PC-3 (cell line): ENCODE results near the gene DHCR7. TPM values are rescaled to one million over a fixed set of nuclear protein-coding genes. Genes with fewer than 3 reads are reported as not detected.

Experiments used
- ATAC-seq: fragments of 200-7000 bp; cut with Tn5 transposase; 2 replicates; pipeline ENCODE4 v1.9.1; 2020; ENCODE audit warnings: mild to moderate bottlenecking, moderate library complexity
- BruUV-seq: library from RNA; stranded (reverse); fragments of 400-500 nt; replicated peaks from 2 replicates; lab custom pipeline; 2021; lab: Mats Ljungman, UMichigan
- CTCF ChIA-PET: fragments of 300-600 bp; sonication (Branson Sonifier 250); formaldehyde crosslinking; loops from one replicate; lab custom pipeline; 2022; ENCODE audit warnings: antibody characterized with exemption; lab: Charles Lee
- POLR2A ChIA-PET: fragments of 300-600 bp; sonication (Branson Sonifier 250); formaldehyde crosslinking; loops from one replicate; lab custom pipeline; 2022; ENCODE audit warnings: antibody characterized with exemption; ENCODE audit not compliant: unreplicated experiment; lab: Charles Lee
- DNase-seq: peaks from one replicate; pipeline ENCODE4 v3.0.0-alpha.2; 2015
- H2AFZ ChIP-seq: fragments of 300-600 bp; sonication (generic); 2 replicates; pipeline ENCODE4 v1.6.0; 2016; ENCODE audit warnings: antibody characterized with exemption, low read length
- H3F3A ChIP-seq: fragments of 300-600 bp; sonication (generic); one replicate; pipeline ENCODE4 v1.6.0; 2017; ENCODE audit warnings: antibody characterized with exemption, low read length, control low read depth, mild to moderate bottlenecking; ENCODE audit not compliant: unreplicated experiment
- H3K27ac ChIP-seq: fragments of 300-600 bp; sonication (generic); 2 replicates; pipeline ENCODE4 v1.5.1; 2016; ENCODE audit warnings: mild to moderate bottlenecking, low read length
- H3K27me3 ChIP-seq: fragments of 300-600 bp; sonication (generic); 2 replicates; pipeline ENCODE4 v1.6.1; 2016; ENCODE audit warnings: low read length, mixed read lengths
- H3K36me3 ChIP-seq: fragments of 300-600 bp; sonication (generic); 2 replicates; pipeline ENCODE4 v1.6.1; 2016; ENCODE audit warnings: low read depth, mixed run types, low read length, mixed read lengths
- H3K4me1 ChIP-seq: fragments of 300-600 bp; sonication (generic); 2 replicates; pipeline ENCODE4 v1.5.1; 2016; ENCODE audit warnings: low read length; ENCODE audit not compliant: insufficient read depth
- H3K4me2 ChIP-seq: fragments of 300-600 bp; sonication (generic); 2 replicates; pipeline ENCODE4 v1.6.0; 2016; ENCODE audit warnings: low read length
- H3K4me3 ChIP-seq: fragments of 300-600 bp; sonication (generic); 2 replicates; pipeline ENCODE4 v1.5.1; 2016; ENCODE audit warnings: mild to moderate bottlenecking, low read length, mixed read lengths
- H3K79me2 ChIP-seq: fragments of 300-600 bp; sonication (generic); 2 replicates; pipeline ENCODE4 v1.6.1; 2017; ENCODE audit warnings: low read length, mixed read lengths
- H3K9ac ChIP-seq: fragments of 300-600 bp; sonication (generic); 2 replicates; pipeline ENCODE4 v1.6.0; 2016; ENCODE audit warnings: mild to moderate bottlenecking, low read length
- H3K9me2 ChIP-seq: fragments of 300-600 bp; sonication (generic); replicated peaks from 2 replicates; pipeline ENCODE4 v1.6.1; 2016; ENCODE audit warnings: mixed run types, low read length, mixed read lengths
- H3K9me3 ChIP-seq: fragments of 300-600 bp; sonication (generic); 2 replicates; pipeline ENCODE4 v1.6.1; 2016; ENCODE audit warnings: low read length, mixed read lengths
- H4K20me1 ChIP-seq: fragments of 300-600 bp; sonication (generic); 2 replicates; pipeline ENCODE4 v1.6.1; 2016; ENCODE audit warnings: low read length, mixed read lengths
- CTCF ChIP-seq: fragments of 300-600 bp; sonication (generic); conservative IDR thresholded peaks from 2 replicates; pipeline ENCODE4 v1.5.1; 2017; ENCODE audit warnings: antibody characterized with exemption, low read depth, mild to moderate bottlenecking, low read length
- EZH2 ChIP-seq: fragments of 300-600 bp; sonication (generic); IDR thresholded peaks from one replicate; pipeline ENCODE4 v1.6.1; 2017; ENCODE audit warnings: antibody characterized with exemption, mild to moderate bottlenecking, low read length; ENCODE audit not compliant: unreplicated experiment
- EZH2phosphoT487 ChIP-seq: fragments of 300-600 bp; sonication (generic); IDR thresholded peaks from 2 replicates; pipeline ENCODE4 v1.6.1; 2018; ENCODE audit warnings: mild to moderate bottlenecking, antibody characterized with exemption, low read length, borderline replicate concordance
- intact Hi-C: fragments of 100-400 bp; cut with micrococcal nuclease; formaldehyde crosslinking; loops from 2 replicates; pipeline ENCODE4 v1.9.0; 2023
- total RNA-seq: library from RNA; depleted of rRNA; stranded (reverse); fragments of >200 nt; gene quantifications from 2 replicates; pipeline ENCODE4 v1.2.3, GENCODE V29; 2014

DHCR7 gene
- total RNA-seq, 1 experiment from 2014 or later, result 127 TPM

DNA sequence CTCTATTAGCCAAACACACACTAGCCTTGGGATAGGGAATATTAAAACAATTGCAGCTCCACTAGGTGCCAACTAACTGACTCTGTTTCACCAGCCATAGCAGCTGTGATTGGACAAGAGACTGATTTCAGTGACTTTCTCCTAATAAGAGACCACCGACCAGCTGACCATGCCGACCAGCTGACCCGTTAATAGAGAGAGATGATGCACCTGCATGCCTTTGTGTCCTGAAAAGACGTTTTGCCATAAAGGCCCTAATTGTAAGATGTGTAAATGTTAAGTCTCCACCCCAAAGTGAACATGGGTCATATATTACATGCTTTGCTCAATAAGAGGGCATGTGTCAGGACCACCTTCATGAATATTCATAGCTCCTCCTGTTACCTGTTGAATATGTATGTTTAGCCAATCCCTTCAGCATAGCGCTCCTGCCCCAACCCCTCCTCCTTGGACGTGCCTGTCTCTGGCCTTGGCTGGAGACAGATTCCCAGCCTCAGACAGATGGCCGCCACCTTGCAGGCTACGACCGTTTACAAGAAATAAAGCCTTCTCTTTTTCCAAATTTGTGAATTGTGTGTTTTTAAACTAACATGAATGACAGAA, 3.5 kb upstream of the DHCR7 start:
- Histone ChIP-seq H3K4me1 (peaks cover 33% of the 10 kb centered on the region), H3K9me2 (no peaks in the 10 kb centered on the region), H3F3A (no peaks in the 10 kb centered on the region), H2AFZ (peak overlapping the region; percentile 94), H3K27ac (peak overlapping the region; percentile 62), H3K9me3 (no peaks in the 10 kb centered on the region), H3K79me2 (peaks cover 53% of the 10 kb centered on the region), H4K20me1 (0 out of 2 replicates have a peak, but pooled peaks cover 4% of the 10 kb centered on the region), H3K27me3 (no peaks in the 10 kb centered on the region), H3K36me3 (peaks cover 20% of the 10 kb centered on the region), H3K9ac (peak overlapping the region; percentile 74), H3K4me3 (peak overlapping the region; percentile 99), H3K4me2 (peak overlapping the region; percentile 96)
- CTCF ChIA-PET, result interaction anchor here (0.7 kb wide), 1 partner anchor 348 kb away, joined by 3 read pairs; no protein-coding TSS in a partner anchor
- POLR2A ChIA-PET, result no interaction called here
- DNase-seq (peak; percentile 44), ATAC-seq (no peak)
- TF ChIP-seq CTCF (no peak), EZH2phosphoT487 (no peak), EZH2 (no peak)
- BruUV-seq, result no TSS peak
- intact Hi-C loops, result no loop called here

DNA sequence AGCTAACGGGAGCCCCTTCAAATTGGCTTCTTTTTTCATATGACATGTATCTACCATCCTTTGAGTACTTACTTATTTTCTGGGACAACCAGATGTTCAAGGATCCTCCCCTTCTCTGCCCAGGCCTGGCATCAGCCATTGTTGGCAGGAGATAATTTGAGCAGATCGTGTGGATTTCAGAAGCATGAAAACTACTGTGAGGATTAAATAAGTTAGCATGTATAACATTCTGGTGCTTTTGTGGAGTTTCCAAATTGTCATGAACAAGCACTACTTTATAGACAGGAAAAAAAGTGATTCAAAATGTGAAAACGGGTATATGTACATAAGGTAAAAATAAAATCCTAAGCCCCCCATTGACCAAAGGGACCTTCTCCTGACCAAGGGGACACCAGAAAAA, 2.7 kb upstream of the DHCR7 start:
- no peak overlapping the region for H3K4me3 ChIP-seq
- 0 out of 2 replicates have a peak, but pooled peaks cover 4% of the 10 kb centered on the region for H4K20me1 ChIP-seq
- H3K9me2 ChIP-seq, result no peaks in the 10 kb centered on the region
- no peaks in the 10 kb centered on the region for H3F3A ChIP-seq
- H3K27me3 ChIP-seq, result no peaks in the 10 kb centered on the region
- peaks cover 21% of the 10 kb centered on the region for H3K36me3 ChIP-seq
- H3K4me1 ChIP-seq, result peaks cover 35% of the 10 kb centered on the region
- no peak overlapping the region for H3K4me2 ChIP-seq
- POLR2A ChIA-PET, result no interaction called here
- TF ChIP-seq EZH2 (no peak), EZH2phosphoT487 (no peak), CTCF (no peak)
- H2AFZ ChIP-seq, result no peak overlapping the region
- H3K27ac ChIP-seq, result no peak overlapping the region
- intact Hi-C loops, result no loop called here
- CTCF ChIA-PET, result no interaction called here
- BruUV-seq, result no TSS peak
- ATAC-seq (no peak), DNase-seq (no peak)
- no peaks in the 10 kb centered on the region for H3K9me3 ChIP-seq
- peaks cover 58% of the 10 kb centered on the region for H3K79me2 ChIP-seq
- no peak overlapping the region for H3K9ac ChIP-seq

GRCh38 chr11:71450507-71450906, 2.3 kb upstream of the DHCR7 start:
- POLR2A ChIA-PET, result no interaction called here
- Histone ChIP-seq H3K79me2 (peaks cover 58% of the 10 kb centered on the region), H3K27ac (no peak overlapping the region), H3K27me3 (no peaks in the 10 kb centered on the region), H3K4me2 (no peak overlapping the region), H3F3A (no peaks in the 10 kb centered on the region), H3K9ac (no peak overlapping the region), H3K36me3 (peaks cover 21% of the 10 kb centered on the region), H2AFZ (no peak overlapping the region), H3K4me3 (no peak overlapping the region), H4K20me1 (0 out of 2 replicates have a peak, but pooled peaks cover 4% of the 10 kb centered on the region), H3K4me1 (peaks cover 35% of the 10 kb centered on the region), H3K9me3 (no peaks in the 10 kb centered on the region), H3K9me2 (no peaks in the 10 kb centered on the region)
- TF ChIP-seq EZH2phosphoT487, result no peak
- TF ChIP-seq EZH2, result no peak
- no peak for TF ChIP-seq CTCF
- ATAC-seq, result no peak
- intact Hi-C loops, result no loop called here
- no peak for DNase-seq
- CTCF ChIA-PET, result no interaction called here
- no TSS peak for BruUV-seq
